ENCODE data around the gene RBMS1. TPM values are rescaled to one million over a fixed set of nuclear protein-coding genes. Genes with fewer than 3 reads are reported as not detected.

Gene RBMS1
- total and polyA plus RNA-seq, 7 donors = 4.4 to 91.8 (median 69.2) TPM

DNA sequence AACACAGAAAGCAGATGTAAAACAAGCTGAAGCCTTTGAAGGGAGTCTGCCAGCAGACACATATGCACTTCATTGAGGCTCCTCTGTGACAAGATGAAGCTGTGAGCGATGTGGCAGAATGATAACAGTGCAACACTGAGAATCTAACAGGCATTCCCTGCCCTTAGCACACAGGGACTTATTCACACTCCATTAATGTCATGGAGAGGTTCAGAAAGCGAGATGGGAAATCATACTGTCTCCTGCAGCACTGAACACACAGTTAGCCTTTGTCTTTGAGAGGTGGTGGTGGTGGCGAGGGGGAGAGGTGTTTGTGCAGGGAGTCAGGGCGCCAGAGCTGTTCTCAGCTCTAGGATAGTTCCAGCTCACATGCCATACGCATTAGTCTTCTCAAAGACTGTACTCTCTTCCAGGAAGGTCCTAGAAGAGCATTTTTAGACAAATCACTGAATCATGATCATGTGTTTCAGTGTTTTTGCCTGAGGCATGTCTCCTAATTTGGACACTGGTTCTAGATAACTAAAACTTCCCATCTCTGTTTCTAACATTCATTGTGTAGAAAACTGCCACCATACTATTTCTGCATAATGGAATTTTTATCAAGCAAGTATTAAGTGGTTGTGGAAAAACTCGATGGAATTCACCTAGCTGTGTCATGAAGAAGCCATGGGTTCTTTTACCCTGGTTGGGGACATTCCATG lies 200.1 kb downstream of the RBMS1 start:
- peak; percentile 75 for DNase-seq
- H3K36me3 ChIP-seq = peaks cover 0 to 23% (median 2%) of the 10 kb centered on the region in 4 donors
- no peaks in the 10 kb centered on the region for H3K27me3 ChIP-seq
- H3K27ac ChIP-seq = peak overlapping the region; percentile 10 to 78 (median 69)
- 87 to 91% methylated on average over 6 of the region's 6 CpGs for WGBS, 2 donors
- H3K4me3 ChIP-seq = no peak overlapping the region
- TF ChIP-seq POLR2AphosphoS5 (IDR thresholded peaks at IDR 0.05) (peak in 2 of 4 donors; percentile 15 to 55), POLR2A (IDR thresholded peaks at IDR 0.05) (no peak), EP300 (IDR thresholded peaks at IDR 0.05) (peak in 1 of 4 donors; percentile 25)
- TF ChIP-seq, protein P1, sequence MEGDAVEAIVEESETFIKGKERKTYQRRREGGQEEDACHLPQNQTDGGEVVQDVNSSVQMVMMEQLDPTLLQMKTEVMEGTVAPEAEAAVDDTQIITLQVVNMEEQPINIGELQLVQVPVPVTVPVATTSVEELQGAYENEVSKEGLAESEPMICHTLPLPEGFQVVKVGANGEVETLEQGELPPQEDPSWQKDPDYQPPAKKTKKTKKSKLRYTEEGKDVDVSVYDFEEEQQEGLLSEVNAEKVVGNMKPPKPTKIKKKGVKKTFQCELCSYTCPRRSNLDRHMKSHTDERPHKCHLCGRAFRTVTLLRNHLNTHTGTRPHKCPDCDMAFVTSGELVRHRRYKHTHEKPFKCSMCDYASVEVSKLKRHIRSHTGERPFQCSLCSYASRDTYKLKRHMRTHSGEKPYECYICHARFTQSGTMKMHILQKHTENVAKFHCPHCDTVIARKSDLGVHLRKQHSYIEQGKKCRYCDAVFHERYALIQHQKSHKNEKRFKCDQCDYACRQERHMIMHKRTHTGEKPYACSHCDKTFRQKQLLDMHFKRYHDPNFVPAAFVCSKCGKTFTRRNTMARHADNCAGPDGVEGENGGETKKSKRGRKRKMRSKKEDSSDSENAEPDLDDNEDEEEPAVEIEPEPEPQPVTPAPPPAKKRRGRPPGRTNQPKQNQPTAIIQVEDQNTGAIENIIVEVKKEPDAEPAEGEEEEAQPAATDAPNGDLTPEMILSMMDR (IDR thresholded peaks at IDR 0.05) = no peak
- peaks cover 0 to 71% (median 57%) of the 10 kb centered on the region in 4 donors for H3K4me1 ChIP-seq
- H3K9me3 ChIP-seq = no peaks in the 10 kb centered on the region
- intact Hi-C loops (cut with DNase I) = no loop called here

DNA sequence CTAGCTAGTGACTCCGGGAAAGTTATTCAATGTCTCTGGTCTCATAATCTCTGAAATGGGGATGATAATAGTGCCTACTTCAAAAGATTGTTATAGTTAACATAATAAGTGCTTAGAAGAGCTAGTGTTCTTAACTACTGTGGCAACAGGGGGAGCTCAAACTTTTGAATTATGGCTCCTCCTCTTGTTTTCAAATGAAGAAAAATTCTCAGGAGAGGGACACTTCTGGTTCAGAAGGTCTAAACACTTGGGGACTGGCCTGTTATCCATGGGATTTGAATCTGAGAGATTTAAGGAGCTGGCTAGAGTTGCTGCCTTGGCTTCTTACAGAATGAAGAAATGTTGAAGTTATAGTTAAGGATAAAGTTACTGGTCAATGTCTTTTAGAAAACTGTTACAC lies 201.4 kb downstream of the RBMS1 start:
- DNase-seq = no peak
- WGBS, 2 donors = 85 to 95% methylated on average over 1 of the region's 1 CpG
- Histone ChIP-seq H3K27ac (peak overlapping the region; percentile 10 to 78 (median 69)), H3K27me3 (no peaks in the 10 kb centered on the region), H3K4me3 (no peak overlapping the region), H3K4me1 (peaks cover 0 to 83% (median 65%) of the 10 kb centered on the region in 4 donors), H3K9me3 (no peaks in the 10 kb centered on the region), H3K36me3 (peaks cover 0 to 10% (median 0%) of the 10 kb centered on the region in 4 donors)
- TF ChIP-seq EP300 (IDR thresholded peaks at IDR 0.05) (no peak), POLR2AphosphoS5 (IDR thresholded peaks at IDR 0.05) (peak in 1 of 4 donors; percentile 10)
- intact Hi-C loops (cut with DNase I) = no loop called here

DNA sequence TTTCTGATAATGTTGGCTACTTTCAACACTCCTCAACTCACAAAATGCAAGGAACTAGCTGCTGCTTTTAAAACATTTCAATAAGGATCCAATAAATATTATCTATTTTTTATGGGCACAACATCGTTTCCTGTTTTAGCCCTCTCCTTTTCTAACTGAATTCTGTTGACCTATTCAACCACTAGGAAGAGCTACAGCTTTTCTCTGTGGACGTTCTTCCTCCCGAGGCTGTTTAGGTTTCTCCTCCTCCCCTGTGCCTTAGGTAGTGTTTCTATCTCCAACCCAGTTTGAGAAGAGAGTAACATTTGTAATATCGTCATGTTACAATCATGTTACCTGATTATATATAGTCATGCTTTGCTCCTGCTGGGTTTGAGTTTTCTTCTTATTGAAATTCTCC lies 202.2 kb downstream of the RBMS1 start:
- Histone ChIP-seq H3K4me1 (peaks cover 0 to 83% (median 66%) of the 10 kb centered on the region in 4 donors), H3K36me3 (peaks cover 0 to 13% (median 5%) of the 10 kb centered on the region in 4 donors), H3K4me3 (no peak overlapping the region), H3K9me3 (no peaks in the 10 kb centered on the region), H3K27me3 (no peaks in the 10 kb centered on the region), H3K27ac (peak overlapping the region in 3 of 4 donors; percentile 22 to 78 (median 71))
- no peak for DNase-seq
- intact Hi-C loops (cut with DNase I) = no loop called here
- TF ChIP-seq POLR2A (IDR thresholded peaks at IDR 0.05) (no peak), EP300 (IDR thresholded peaks at IDR 0.05) (no peak), POLR2AphosphoS5 (IDR thresholded peaks at IDR 0.05) (no peak)
- TF ChIP-seq, protein P1 (IDR thresholded peaks at IDR 0.05) = no peak
- 52 to 80% methylated on average over 4 of the region's 4 CpGs for WGBS, 2 donors

DNA sequence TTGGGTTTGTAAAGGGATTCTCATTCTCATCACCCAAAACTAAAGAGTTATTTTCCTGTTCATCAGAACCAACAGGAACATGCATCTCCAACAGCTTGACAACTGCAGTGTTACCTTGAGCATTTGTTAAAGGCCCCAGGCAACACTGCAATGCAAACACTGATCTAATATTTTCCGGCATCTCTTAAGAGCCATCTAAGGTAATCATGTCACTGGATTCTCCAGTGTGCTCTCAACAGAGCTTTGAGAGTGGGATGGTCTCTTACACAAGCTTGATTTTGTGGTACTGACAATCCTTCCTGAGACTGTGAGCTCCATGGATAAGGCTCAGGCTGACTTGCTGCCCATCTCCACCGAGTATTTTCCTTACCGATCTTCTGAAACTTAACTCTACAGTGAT lies 203.0 kb downstream of the RBMS1 start:
- DNase-seq = no peak
- H3K27ac ChIP-seq = peak overlapping the region in 3 of 4 donors; percentile 22 to 78 (median 71)
- H3K36me3 ChIP-seq = peaks cover 0 to 14% (median 6%) of the 10 kb centered on the region in 4 donors
- H3K9me3 ChIP-seq = no peaks in the 10 kb centered on the region
- H3K4me1 ChIP-seq = peaks cover 0 to 80% (median 66%) of the 10 kb centered on the region in 4 donors
- 93 to 94% methylated on average over 3 of the region's 3 CpGs for WGBS, 2 donors
- intact Hi-C loops (cut with DNase I) = no loop called here
- TF ChIP-seq POLR2AphosphoS5 (IDR thresholded peaks at IDR 0.05) (no peak), EP300 (IDR thresholded peaks at IDR 0.05) (no peak), POLR2A (IDR thresholded peaks at IDR 0.05) (no peak)
- TF ChIP-seq, protein P1 (IDR thresholded peaks at IDR 0.05) = no peak
- no peak overlapping the region for H3K4me3 ChIP-seq
- H3K27me3 ChIP-seq = no peaks in the 10 kb centered on the region

DNA sequence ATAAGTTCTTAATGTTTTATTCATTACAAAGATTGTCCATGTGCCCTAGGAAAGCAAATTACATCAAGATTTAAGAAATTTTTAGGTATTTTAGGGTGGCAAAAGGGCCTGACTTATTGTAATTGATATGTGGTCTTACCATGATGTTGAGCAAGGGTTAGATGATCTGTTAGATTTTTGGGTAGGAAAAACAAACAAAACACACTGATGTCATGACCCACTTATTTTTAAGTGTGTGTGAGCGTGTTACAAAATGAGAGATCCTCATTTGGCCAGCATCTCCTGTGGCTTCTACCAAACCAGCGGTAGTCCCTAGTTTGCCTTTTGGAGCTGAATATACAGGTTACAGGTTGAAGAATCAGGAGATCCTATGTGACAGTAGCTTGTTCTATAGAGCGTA lies 203.8 kb downstream of the RBMS1 start:
- H3K4me1 ChIP-seq = peaks cover 0 to 72% (median 60%) of the 10 kb centered on the region in 4 donors

More for the DNA sequence above, 203.8 kb downstream of the RBMS1 start:
- intact Hi-C loops (cut with DNase I) = no loop called here
- 74 to 88% methylated on average over 3 of the region's 3 CpGs for WGBS, 2 donors
- TF ChIP-seq, protein P1 (IDR thresholded peaks at IDR 0.05) = no peak
- TF ChIP-seq EP300 (IDR thresholded peaks at IDR 0.05) (no peak), POLR2A (IDR thresholded peaks at IDR 0.05) (no peak), POLR2AphosphoS5 (IDR thresholded peaks at IDR 0.05) (no peak)
- Histone ChIP-seq H3K27me3 (no peaks in the 10 kb centered on the region), H3K4me3 (no peak overlapping the region), H3K36me3 (peaks cover 0 to 21% (median 8%) of the 10 kb centered on the region in 4 donors), H3K9me3 (no peaks in the 10 kb centered on the region), H3K27ac (peak overlapping the region in 3 of 4 donors; percentile 7 to 78 (median 71))
- no peak for DNase-seq

Data from sigmoid colon (tissue), 7 donors.